Common myeloid progenitor, CD34-positive (primary cell): ENCODE measurements around the gene CMTR1.

Experiments used
- CTCF ChIA-PET: fragments of 350-600 bp; sonication (Branson Sonifier 250); formaldehyde crosslinking; loops from one replicate; lab custom pipeline; 2021; ENCODE audit warnings: antibody characterized with exemption; lab: Charles Lee
- POLR2A ChIA-PET: fragments of 350-600 bp; sonication (Branson Sonifier 250); formaldehyde crosslinking; loops from one replicate; lab custom pipeline; 2021; ENCODE audit warnings: antibody characterized with exemption; lab: Charles Lee
- DNase-seq, 3 donors: peaks; one replicate each; pipeline versions ENCODE4 v3.0.0 to v3.0.0-alpha.2; 2013
- H3K27ac ChIP-seq, 2 experiments: 1 replicate in 1 of 2; 2 replicates in 1 of 2; pipeline ENCODE4 v1.7.0; 2013; ENCODE audit warnings: inconsistent platforms in 2 of 2, low read length in 2 of 2, mild to moderate bottlenecking in 2 of 2, low read depth in 1 of 2, moderate library complexity in 1 of 2; ENCODE audit not compliant: severe bottlenecking in 2 of 2, insufficient read depth in 1 of 2, poor library complexity in 1 of 2
- H3K27me3 ChIP-seq, 5 experiments: replicated peaks in 2 of 5; 1 replicate in 3 of 5; 2 replicates in 2 of 5; pipeline versions ENCODE4 v1.6.1 to v1.7.0; 2013; ENCODE audit warnings: low read length in 4 of 5, mild to moderate bottlenecking in 2 of 5, moderate library complexity in 2 of 5, inconsistent platforms in 1 of 5; ENCODE audit not compliant: insufficient read depth in 5 of 5, control insufficient read depth in 4 of 5
- H3K36me3 ChIP-seq, 4 experiments: 1 replicate in 2 of 4; 2 replicates in 2 of 4; pipeline versions ENCODE4 v1.6.1 to v1.7.0; 2013; ENCODE audit warnings: low read length in 3 of 4, control low read depth in 1 of 4, mild to moderate bottlenecking in 1 of 4; ENCODE audit not compliant: control insufficient read depth in 4 of 4, insufficient read depth in 4 of 4
- H3K4me1 ChIP-seq, 4 experiments: 1 replicate in 3 of 4; 2 replicates in 1 of 4; pipeline versions ENCODE4 v1.6.1 to v1.7.1; 2013; ENCODE audit warnings: low read length in 3 of 4, mild to moderate bottlenecking in 3 of 4, control low read depth in 1 of 4, inconsistent platforms in 1 of 4, moderate library complexity in 1 of 4; ENCODE audit not compliant: control insufficient read depth in 4 of 4, insufficient read depth in 4 of 4; ENCODE audit errors: control extremely low read depth in 1 of 4
- H3K4me3 ChIP-seq, 7 experiments: 1 replicate in 4 of 7; 2 replicates in 3 of 7; pipeline versions ENCODE4 v1.5.1 to v1.7.0; 2013; ENCODE audit warnings: mild to moderate bottlenecking in 7 of 7, low read length in 6 of 7, moderate library complexity in 6 of 7, inconsistent platforms in 2 of 7, low read depth in 2 of 7, control low read depth in 1 of 7; ENCODE audit not compliant: insufficient read depth in 4 of 7, control insufficient read depth in 1 of 7; ENCODE audit errors: extremely low read depth in 1 of 7
- H3K9me3 ChIP-seq, 5 experiments: 1 replicate in 4 of 5; 2 replicates in 1 of 5; pipeline versions ENCODE4 v1.6.1 to v1.7.1; 2013; ENCODE audit warnings: low read length in 4 of 5, mild to moderate bottlenecking in 2 of 5, inconsistent platforms in 1 of 5, low read depth in 1 of 5, moderate library complexity in 1 of 5; ENCODE audit not compliant: control insufficient read depth in 4 of 5, insufficient read depth in 2 of 5; ENCODE audit errors: control extremely low read depth in 1 of 5
- WGBS: methylation state at CpG from one replicate; pipeline ENCODE4 v1.1.5; 2013; ENCODE audit not compliant: insufficient coverage; 5-methylcytosine and 5-hydroxymethylcytosine counted together

Gene CMTR1

DNA sequence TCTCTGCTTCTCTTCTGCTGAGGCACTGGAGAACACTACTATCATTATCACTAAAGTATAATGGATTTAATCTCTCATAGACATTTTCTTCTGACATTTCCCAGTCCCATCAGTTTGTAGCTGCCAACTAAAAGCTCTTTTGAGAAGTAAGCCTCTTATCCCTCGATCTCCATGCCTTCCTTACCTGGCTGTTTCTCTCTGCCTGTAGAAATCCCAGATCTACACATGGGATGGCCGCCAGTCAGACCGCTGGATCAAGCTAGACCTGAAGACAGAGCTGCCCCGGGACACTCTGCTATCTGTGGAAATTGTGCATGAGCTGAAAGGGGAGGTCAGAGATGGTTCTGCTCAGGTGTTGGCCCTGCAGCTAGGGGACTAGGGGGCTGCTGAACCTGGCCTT lies 41.3 kb downstream of the CMTR1 start:
- no peak overlapping the region for H3K27ac ChIP-seq
- H3K9me3 ChIP-seq: no peaks in the 10 kb centered on the region
- 97% methylated on average over 3 of the region's 4 CpGs for WGBS
- peaks cover 15 to 90% (median 73%) of the 10 kb centered on the region in 4 experiments for H3K36me3 ChIP-seq
- H3K4me1 ChIP-seq: no peaks in the 10 kb centered on the region
- H3K27me3 ChIP-seq: no peaks in the 10 kb centered on the region
- CTCF ChIA-PET: interaction anchor here (1.4 to 1.6 kb wide), 4 partner anchors 8 to 182 kb away, joined by 3 to 4 read pairs (median 3); no protein-coding TSS in a partner anchor
- DNase-seq: no peak
- H3K4me3 ChIP-seq: no peak overlapping the region
- POLR2A ChIA-PET: no interaction called here

DNA sequence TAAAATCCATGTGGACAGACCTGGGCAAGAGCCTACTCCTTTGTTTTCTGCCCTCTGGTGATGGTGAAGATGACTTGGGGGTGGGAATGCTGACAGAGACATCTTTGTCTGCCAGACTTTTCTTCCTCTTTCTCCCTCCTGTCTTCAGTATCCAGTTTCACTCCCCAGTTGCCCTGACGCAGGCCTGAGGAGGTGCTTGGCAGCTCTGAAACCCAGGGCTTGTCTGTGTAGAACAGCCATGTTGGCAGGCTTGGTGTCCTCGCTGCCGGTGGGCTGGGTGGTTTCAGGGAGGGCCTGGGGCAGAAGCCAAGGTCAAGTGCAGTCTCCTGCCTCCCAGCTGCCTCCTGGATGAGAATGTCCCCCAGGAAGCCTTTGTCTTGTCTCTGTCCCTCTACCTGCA lies 44.2 kb downstream of the CMTR1 start:
- ChIA-PET POLR2A (no interaction called here), CTCF (interaction anchor here (0.6 kb wide), 1 partner anchor 1148 kb away, joined by 3 read pairs; no protein-coding TSS in a partner anchor)
- Histone ChIP-seq H3K4me1 (no peaks in the 10 kb centered on the region), H3K4me3 (no peak overlapping the region), H3K27me3 (no peaks in the 10 kb centered on the region), H3K9me3 (no peaks in the 10 kb centered on the region), H3K36me3 (peaks cover 5 to 99% (median 76%) of the 10 kb centered on the region in 4 experiments), H3K27ac (no peak overlapping the region)
- WGBS: 100% methylated on average over 3 of the region's 3 CpGs
- no peak for DNase-seq

DNA sequence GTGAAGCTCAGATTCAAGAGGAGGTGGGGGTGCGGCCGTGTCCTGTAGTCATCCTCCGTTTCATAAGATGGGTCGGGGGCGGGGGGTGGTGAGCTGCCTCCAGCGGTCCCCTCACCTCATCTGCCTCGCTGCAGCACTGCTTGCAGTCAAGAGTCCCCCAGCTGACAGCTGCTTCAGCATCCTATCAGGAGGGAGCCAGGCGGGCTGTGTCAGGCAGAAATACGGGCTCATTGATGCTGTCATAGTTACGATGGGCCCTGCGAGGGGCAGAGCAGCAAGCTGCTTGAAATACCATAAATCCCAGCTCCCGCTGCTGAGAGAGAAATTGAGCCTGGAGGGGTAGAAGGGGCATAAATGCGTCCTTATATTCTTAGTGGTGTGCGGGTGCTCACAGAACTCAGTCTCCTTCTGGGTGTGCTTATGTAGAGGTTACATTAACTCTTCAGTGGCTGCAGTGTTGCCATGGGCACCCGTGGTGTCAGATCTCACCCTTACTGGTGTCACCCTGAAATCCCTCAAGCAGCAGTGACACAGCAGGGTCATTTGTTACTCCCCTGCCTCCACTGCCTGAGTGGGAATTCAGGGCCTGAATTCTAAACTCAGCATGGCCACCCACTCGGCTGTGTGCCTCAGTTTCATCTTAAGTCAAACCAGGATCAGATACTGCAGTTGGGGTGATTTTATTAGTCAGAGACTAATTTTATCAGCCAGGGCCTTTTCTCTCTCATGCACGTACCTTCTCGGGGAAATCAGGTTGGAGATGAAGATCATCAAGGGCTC lies 44.8 kb downstream of the CMTR1 start:
- Histone ChIP-seq H3K36me3 (peaks cover 0 to 99% (median 75%) of the 10 kb centered on the region in 4 experiments), H3K9me3 (no peaks in the 10 kb centered on the region), H3K4me1 (no peaks in the 10 kb centered on the region), H3K4me3 (no peak overlapping the region), H3K27me3 (no peaks in the 10 kb centered on the region), H3K27ac (no peak overlapping the region)
- POLR2A ChIA-PET: interaction anchor here (0.6 to 0.7 kb wide), 2 partner anchors 53 to 200 kb away, joined by 3 to 4 read pairs; no protein-coding TSS in a partner anchor
- CTCF ChIA-PET: interaction anchor here (0.6 to 7.6 kb wide), 3 partner anchors 89 to 1148 kb away, joined by 3 to 55 read pairs (median 3); no protein-coding TSS in a partner anchor
- no peak for DNase-seq
- WGBS: 99% methylated on average over 18 of the region's 18 CpGs

DNA sequence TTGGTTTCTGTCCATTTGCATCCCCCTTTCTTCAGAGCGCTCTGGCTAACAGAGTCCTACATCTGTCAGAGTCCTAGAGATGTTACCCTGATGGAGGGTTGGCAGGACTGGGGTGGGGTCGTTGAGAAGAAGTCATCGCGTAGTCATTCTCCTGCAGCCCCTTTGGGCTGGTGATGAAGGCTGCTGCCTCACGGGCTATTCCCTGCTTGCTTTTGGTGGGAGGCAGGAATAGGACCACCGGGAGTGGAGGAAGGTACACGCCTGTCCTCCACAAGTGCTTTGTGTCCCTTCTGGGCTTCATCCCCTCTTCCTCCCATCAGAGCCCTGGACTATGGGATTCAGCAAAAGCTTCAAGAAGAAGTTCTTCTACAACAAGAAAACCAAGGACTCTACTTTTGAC lies 45.8 kb downstream of the CMTR1 start:
- Histone ChIP-seq H3K4me1 (no peaks in the 10 kb centered on the region), H3K27me3 (no peaks in the 10 kb centered on the region), H3K27ac (no peak overlapping the region), H3K9me3 (no peaks in the 10 kb centered on the region), H3K36me3 (peaks cover 0 to 99% (median 73%) of the 10 kb centered on the region in 4 experiments), H3K4me3 (no peak overlapping the region)
- WGBS: 97% methylated on average over 5 of the region's 7 CpGs
- ChIA-PET CTCF (interaction anchor here (1.0 to 7.6 kb wide), 3 partner anchors 88 to 221 kb away, joined by 3 to 55 read pairs (median 3); no protein-coding TSS in a partner anchor), POLR2A (no interaction called here)
- no peak for DNase-seq

DNA sequence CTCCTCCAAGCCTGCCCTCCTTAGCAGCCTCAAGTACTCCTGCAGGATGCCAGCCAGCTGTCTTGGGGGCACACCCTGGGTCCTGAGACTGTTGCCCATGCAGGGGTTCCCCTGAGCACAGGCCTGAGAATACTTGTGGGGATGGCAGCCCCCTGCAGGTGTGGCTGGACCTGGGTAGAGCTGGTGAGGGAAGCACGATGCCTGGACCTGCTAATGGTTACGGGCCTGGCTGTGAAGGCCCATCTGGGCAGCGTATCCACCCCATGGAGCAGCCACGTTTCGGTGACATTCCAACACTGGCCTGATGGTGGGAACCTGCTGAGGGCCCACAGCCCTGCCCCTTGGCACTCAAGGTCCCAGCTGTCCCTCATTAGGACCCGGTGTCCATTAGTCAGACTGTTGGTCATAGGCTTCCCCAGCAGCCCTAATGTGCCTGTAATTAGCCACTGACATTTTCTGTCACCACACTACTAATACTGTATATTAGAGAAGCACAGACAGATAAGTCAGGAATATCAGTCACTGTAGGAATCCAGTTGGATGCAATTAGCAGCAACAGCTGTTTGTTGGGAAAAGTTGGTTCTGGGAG lies 46.3 kb downstream of the CMTR1 start:
- DNase-seq: no peak
- Histone ChIP-seq H3K4me1 (no peaks in the 10 kb centered on the region), H3K27ac (no peak overlapping the region), H3K4me3 (no peak overlapping the region), H3K36me3 (peaks cover 0 to 93% (median 69%) of the 10 kb centered on the region in 4 experiments), H3K9me3 (no peaks in the 10 kb centered on the region), H3K27me3 (no peaks in the 10 kb centered on the region)
- CTCF ChIA-PET: interaction anchor here (1.1 to 7.6 kb wide), 3 partner anchors 8 to 213 kb away, joined by 3 to 55 read pairs (median 3); no protein-coding TSS in a partner anchor
- WGBS: 94% methylated on average over 4 of the region's 6 CpGs
- POLR2A ChIA-PET: no interaction called here

DNA sequence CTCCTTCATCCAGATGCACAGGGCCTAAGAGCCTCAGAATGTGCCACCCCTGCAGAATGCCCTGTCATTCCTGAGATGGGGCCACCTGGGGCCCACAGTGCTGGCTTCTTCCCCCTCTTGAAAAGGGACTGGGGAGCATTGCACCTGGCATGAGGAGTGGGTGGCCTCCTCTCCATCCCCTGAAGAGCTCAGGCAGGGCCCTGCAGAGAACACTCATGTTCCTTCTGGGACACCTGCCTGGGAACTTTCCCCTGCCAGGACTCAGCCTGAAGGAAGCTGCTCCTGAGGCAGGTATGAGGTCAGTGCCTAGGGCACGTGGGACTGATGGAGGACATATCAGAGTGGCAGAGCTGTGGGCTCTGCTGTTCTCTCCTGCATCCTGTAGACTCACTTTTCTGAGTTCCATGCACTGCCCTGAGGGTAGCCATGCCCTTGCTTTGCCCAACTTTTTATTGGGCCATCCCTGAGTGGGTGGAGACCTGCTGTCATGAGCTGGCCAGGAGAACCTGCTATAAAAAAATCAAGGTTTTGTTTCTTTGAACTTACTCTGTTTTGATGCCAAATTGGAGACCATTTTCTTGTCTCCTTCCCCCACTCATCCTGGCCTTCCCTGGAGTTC lies 47.2 kb downstream of the CMTR1 start:
- no peaks in the 10 kb centered on the region for H3K4me1 ChIP-seq
- WGBS: 89% methylated on average over 1 of the region's 1 CpG
- no peak for DNase-seq
- peaks cover 0 to 86% (median 61%) of the 10 kb centered on the region in 4 experiments for H3K36me3 ChIP-seq
- no peak overlapping the region for H3K4me3 ChIP-seq
- H3K27ac ChIP-seq: no peak overlapping the region
- H3K9me3 ChIP-seq: no peaks in the 10 kb centered on the region
- ChIA-PET CTCF (interaction anchor here (0.6 to 7.6 kb wide), 6 partner anchors 9 to 166 kb away, joined by 3 to 55 read pairs (median 4); no protein-coding TSS in a partner anchor), POLR2A (no interaction called here)
- H3K27me3 ChIP-seq: no peaks in the 10 kb centered on the region
